ENCODE results near the gene BLOC1S1. TPM values are rescaled to one million over a fixed set of nuclear protein-coding genes. Genes with fewer than 3 reads are reported as not detected.

Gene BLOC1S1
- total RNA-seq, 4 donors from 2014 or later = 255 to 434 (median 300) TPM

GRCh38 chr12:55720071-55720564 is 4.3 kb downstream of the BLOC1S1 start, which contains the start of gene RDH5:
Gene RDH5, plus strand, starts transcription at chr12:55720393. Its CDS starts 792 bp downstream, at chr12:55721185.
- DNase-seq = peak; percentile 76 to 88
- intact Hi-C loops (cut with DNase I; ENCODE audit: low total_unique reads) (loop anchor here (2.0 to 10.0 kb wide), 7 partner anchors 15 to 1725 kb away; partner anchors contain the start of genes BAZ2A, NAB2 and NACA), in situ Hi-C loops (cut with MboI; ENCODE audit: low sequenced_read_pairs in 4 of 4) (loop anchor here in 2 of 4 donors (5.0 to 25.0 kb wide), 3 partner anchors 38 to 1733 kb away; partner anchors contain the start of gene HOXC10 (in 1 of the 2))
- Histone ChIP-seq H3K4me3 (peak within 1 kb of the TSS in 1 of 4 donors; percentile 28), H3K4me1 (peaks cover 61 to 79% of the 10 kb centered on the region in 2 donors), H3K36me3 (peaks cover 0 to 10% of the 10 kb centered on the region in 2 donors), H3K27ac (peak within 1 kb of the TSS; percentile 95 to 100 (median 99)), H3K9me3 (no peaks in the 10 kb centered on the region), H3K27me3 (no peaks in the 10 kb centered on the region)
- no peak for TF ChIP-seq CTCF (IDR thresholded peaks at IDR 0.05 in 4 of 5, conservative IDR thresholded peaks at IDR 0.05 in 1 of 5)
- TF ChIP-seq POLR2A (IDR thresholded peaks at IDR 0.05) = peak in 1 of 2 donors; percentile 40
- peak; percentile 31 to 48 for ATAC-seq

DNA sequence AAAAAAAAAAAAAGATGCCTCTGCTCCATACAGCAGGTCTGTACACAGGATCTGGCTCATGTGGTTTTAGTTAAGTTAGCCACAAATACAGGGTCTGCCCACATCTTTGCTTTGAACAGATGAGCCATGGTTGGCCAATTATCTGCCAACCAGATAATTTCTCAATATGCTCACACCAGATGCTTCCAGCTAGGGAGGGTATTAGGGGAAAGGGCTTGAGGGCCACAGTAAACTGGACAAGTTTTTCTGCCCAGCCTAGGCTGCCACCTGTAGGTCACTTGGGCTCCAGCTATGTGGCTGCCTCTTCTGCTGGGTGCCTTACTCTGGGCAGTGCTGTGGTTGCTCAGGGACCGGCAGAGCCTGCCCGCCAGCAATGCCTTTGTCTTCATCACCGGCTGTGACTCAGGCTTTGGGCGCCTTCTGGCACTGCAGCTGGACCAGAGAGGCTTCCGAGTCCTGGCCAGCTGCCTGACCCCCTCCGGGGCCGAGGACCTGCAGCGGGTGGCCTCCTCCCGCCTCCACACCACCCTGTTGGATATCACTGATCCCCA is 5.1 kb downstream of the BLOC1S1 start:
- H3K36me3 ChIP-seq = peaks cover 0 to 18% of the 10 kb centered on the region in 2 donors
- intact Hi-C loops (cut with DNase I; ENCODE audit: low total_unique reads) = loop anchor here (1.0 to 10.0 kb wide), 8 partner anchors 16 to 1726 kb away; partner anchors contain the start of genes BAZ2A, NAB2 and NACA
- ATAC-seq = peak; percentile 66 to 70
- H3K27me3 ChIP-seq = no peaks in the 10 kb centered on the region
- in situ Hi-C loops (cut with MboI; ENCODE audit: low sequenced_read_pairs in 4 of 4) = loop anchor here in 2 of 4 donors (5.0 to 25.0 kb wide), 3 partner anchors 39 to 1734 kb away; partner anchors contain the start of gene HOXC10 (in 1 of the 2)
- peak overlapping the region in 1 of 4 donors; percentile 28 for H3K4me3 ChIP-seq
- peak overlapping the region; percentile 95 to 100 (median 99) for H3K27ac ChIP-seq
- peak; percentile 74 to 82 (median 78) for TF ChIP-seq CTCF (IDR thresholded peaks at IDR 0.05 in 4 of 5, conservative IDR thresholded peaks at IDR 0.05 in 1 of 5)
- no peak for TF ChIP-seq POLR2A (IDR thresholded peaks at IDR 0.05)
- H3K9me3 ChIP-seq = no peaks in the 10 kb centered on the region
- H3K4me1 ChIP-seq = peaks cover 56 to 72% of the 10 kb centered on the region in 2 donors
- peak; percentile 84 to 93 for DNase-seq

DNA sequence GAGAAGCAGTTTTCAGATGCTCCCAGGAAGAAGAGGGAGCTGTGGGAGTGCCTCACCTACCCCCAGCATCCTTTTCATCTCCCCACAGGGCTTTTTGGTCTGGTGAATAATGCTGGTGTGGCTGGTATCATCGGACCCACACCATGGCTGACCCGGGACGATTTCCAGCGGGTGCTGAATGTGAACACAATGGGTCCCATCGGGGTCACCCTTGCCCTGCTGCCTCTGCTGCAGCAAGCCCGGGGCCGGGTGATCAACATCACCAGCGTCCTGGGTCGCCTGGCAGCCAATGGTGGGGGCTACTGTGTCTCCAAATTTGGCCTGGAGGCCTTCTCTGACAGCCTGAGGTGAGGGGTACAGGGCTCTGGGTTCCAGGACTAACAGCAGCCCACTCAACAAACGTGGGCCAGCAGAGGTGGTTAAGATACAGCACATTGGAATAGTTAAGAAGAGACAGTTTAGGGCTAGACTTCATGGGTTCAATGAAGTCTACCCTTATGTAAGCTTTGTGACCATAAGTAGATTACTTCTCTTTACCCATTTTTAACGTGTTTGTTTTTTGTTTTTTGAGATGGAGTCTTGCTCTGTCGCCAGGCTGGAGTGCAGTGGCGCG is 5.9 kb downstream of the BLOC1S1 start:
- peaks cover 0 to 25% of the 10 kb centered on the region in 2 donors for H3K36me3 ChIP-seq
- in situ Hi-C loops (cut with MboI; ENCODE audit: low sequenced_read_pairs in 4 of 4) (loop anchor here in 2 of 4 donors (5.0 to 25.0 kb wide), 3 partner anchors 39 to 1734 kb away; partner anchors contain the start of gene HOXC10 (in 1 of the 2)), intact Hi-C loops (cut with DNase I; ENCODE audit: low total_unique reads) (loop anchor here (1.0 to 10.0 kb wide), 8 partner anchors 17 to 1727 kb away; partner anchors contain the start of genes BAZ2A, NAB2 and NACA)
- H3K27me3 ChIP-seq = no peaks in the 10 kb centered on the region
- H3K4me3 ChIP-seq = no peak overlapping the region
- no peak for ATAC-seq
- H3K27ac ChIP-seq = peak overlapping the region; percentile 95 to 100 (median 99)
- H3K9me3 ChIP-seq = no peaks in the 10 kb centered on the region
- DNase-seq = peak in 1 of 2 donors; percentile 36
- H3K4me1 ChIP-seq = peaks cover 57 to 74% of the 10 kb centered on the region in 2 donors
- TF ChIP-seq CTCF (IDR thresholded peaks at IDR 0.05 in 4 of 5, conservative IDR thresholded peaks at IDR 0.05 in 1 of 5) = no peak
- TF ChIP-seq POLR2A (IDR thresholded peaks at IDR 0.05) = no peak

DNA sequence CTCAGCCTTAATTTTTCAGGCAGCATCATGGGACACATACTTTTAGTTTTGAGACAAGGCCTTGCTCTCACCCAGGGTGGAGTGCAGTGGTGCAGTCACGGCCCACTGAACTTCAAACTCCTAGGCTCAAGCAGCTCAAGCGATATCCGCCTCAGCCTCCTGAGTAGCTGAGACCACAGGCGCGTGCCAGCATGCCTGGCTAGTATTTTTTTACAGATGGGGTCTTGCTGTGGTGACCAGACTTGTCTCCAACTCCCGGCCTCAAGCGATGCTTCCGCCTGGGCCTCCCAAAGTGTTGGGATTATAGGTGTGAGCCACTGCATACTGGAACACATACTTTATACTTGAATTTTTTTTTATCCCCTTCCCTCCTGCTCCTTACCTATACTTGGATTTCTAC is 7.1 kb downstream of the BLOC1S1 start:
- ATAC-seq (no peak), DNase-seq (peak in 1 of 2 donors; percentile 21)
- in situ Hi-C loops (cut with MboI; ENCODE audit: low sequenced_read_pairs in 4 of 4) (loop anchor here in 2 of 4 donors (5.0 to 25.0 kb wide), 3 partner anchors 41 to 1736 kb away; partner anchors contain the start of gene HOXC10 (in 1 of the 2)), intact Hi-C loops (cut with DNase I; ENCODE audit: low total_unique reads) (loop anchor here (5.0 to 10.0 kb wide), 6 partner anchors 66 to 1728 kb away; partner anchors contain the start of genes BAZ2A, NAB2 and NACA)
- H3K36me3 ChIP-seq = peaks cover 0 to 30% of the 10 kb centered on the region in 2 donors
- no peak for TF ChIP-seq CTCF (IDR thresholded peaks at IDR 0.05 in 4 of 5, conservative IDR thresholded peaks at IDR 0.05 in 1 of 5)
- no peak for TF ChIP-seq POLR2A (IDR thresholded peaks at IDR 0.05)
- H3K9me3 ChIP-seq = no peaks in the 10 kb centered on the region
- peak overlapping the region; percentile 95 to 100 (median 99) for H3K27ac ChIP-seq
- H3K4me3 ChIP-seq = no peak overlapping the region
- H3K4me1 ChIP-seq = peaks cover 56 to 73% of the 10 kb centered on the region in 2 donors
- H3K27me3 ChIP-seq = no peaks in the 10 kb centered on the region

Data from gastrocnemius medialis (tissue), 4 donors.